Testis (tissue), 3 donors: ENCODE measurements around the gene CALHM2. TPM values are rescaled to one million over a fixed set of nuclear protein-coding genes. Genes with fewer than 3 reads are reported as not detected.
A peak's percentile ranks its signal among the peaks of the same experiment; 100 is the strongest.

Experiments
- DNase-seq: peaks from one replicate; pipeline ENCODE4 v3.0.0-alpha.2; 2019
- H3K27ac ChIP-seq, 2 donors: fragments of 200-600 bp; sonication (generic); one replicate each; pipeline ENCODE4 v1.5.1; 2019
- H3K27me3 ChIP-seq: fragments of 200-600 bp; sonication (generic); one replicate; pipeline ENCODE4 v1.5.1; 2019
- H3K36me3 ChIP-seq: fragments of 200-600 bp; sonication (generic); one replicate; pipeline ENCODE4 v1.5.1; 2017; ENCODE audit warnings: low read depth; ENCODE audit errors: missing control alignments
- H3K4me1 ChIP-seq: fragments of 200-600 bp; sonication (generic); one replicate; pipeline ENCODE4 v1.5.1; 2019
- H3K4me3 ChIP-seq, 2 donors: fragments of 200-600 bp; sonication (generic); one replicate each; pipeline ENCODE4 v1.5.1; 2017 to 2019
- H3K9me3 ChIP-seq: fragments of 200-600 bp; sonication (generic); one replicate; pipeline ENCODE4 v1.5.1; 2017
- CTCF ChIP-seq, 3 experiments: fragments of 450-650 bp in 2 of 3; fragments of 200-600 bp in 1 of 3; sonication (generic) in 1 of 3; IDR thresholded peaks; one replicate each; pipeline ENCODE4 v1.5.1; 2016 to 2019; ENCODE audit warnings: antibody characterized with exemption in 3 of 3, mild to moderate bottlenecking in 2 of 3, moderate library complexity in 1 of 3
- POLR2A ChIP-seq: fragments of 450-650 bp; IDR thresholded peaks from one replicate; pipeline ENCODE4 v1.6.1; 2017; ENCODE audit warnings: antibody characterized with exemption, mild to moderate bottlenecking, moderate library complexity
- WGBS, 2 donors: methylation state at CpG; one replicate each; pipeline ENCODE4 v1.1.5; 2018; 5-methylcytosine and 5-hydroxymethylcytosine counted together
- intact Hi-C: fragments of 100-400 bp; cut with DNase I; formaldehyde crosslinking; loops from one replicate; pipeline ENCODE4 v1.15.1; 2023; ENCODE audit warnings: low total_unique reads
- polyA plus RNA-seq: library from polyadenylated mRNA; stranded (reverse); fragments of 350-450 nt; fragmentation: Illumina TruSeq; extraction: RNeasy Lipid Tissue Mini Kit (QIAGEN cat#74804); gene quantifications from one replicate; pipeline ENCODE4 v1.2.3, GENCODE V29; 2014; ENCODE audit warnings: low read depth, low replicate concordance; ENCODE audit not compliant: insufficient read depth
- total RNA-seq, 2 donors: library from RNA; depleted of rRNA; stranded (reverse); fragments of >200 nt; gene quantifications; one replicate each; pipeline ENCODE4 v1.2.3, GENCODE V29; 2016

Gene CALHM2
- total and polyA plus RNA-seq, 3 donors from 2014 or later: 43.5 to 78.6 (median 53.1) TPM

- no peak overlapping the region for H3K27ac ChIP-seq
- intact Hi-C loops: no loop called here
- H3K4me3 ChIP-seq: no peak overlapping the region
- no peak for DNase-seq
- no peaks in the 10 kb centered on the region for H3K27me3 ChIP-seq
- H3K4me1 ChIP-seq: peaks cover 24% of the 10 kb centered on the region
- no peaks in the 10 kb centered on the region for H3K36me3 ChIP-seq
- 88 to 92% methylated on average over 1 to 4 of the region's 4 CpGs for WGBS, 2 donors
- no peak for TF ChIP-seq CTCF (IDR thresholded peaks at IDR 0.05)
- H3K9me3 ChIP-seq: no peaks in the 10 kb centered on the region
These were observed 1.9 kb upstream of the CALHM2 start for GRCh38 chr10:103454026-103454425.

- Histone ChIP-seq H3K9me3 (no peaks in the 10 kb centered on the region), H3K4me1 (peaks cover 37% of the 10 kb centered on the region), H3K4me3 (peak overlapping the region; percentile 66 to 80), H3K27ac (peak overlapping the region; percentile 84 to 90), H3K36me3 (no peaks in the 10 kb centered on the region), H3K27me3 (no peaks in the 10 kb centered on the region)
- DNase-seq: no peak
- TF ChIP-seq POLR2A: no peak
- no peak for TF ChIP-seq CTCF (IDR thresholded peaks at IDR 0.05)
- WGBS, 2 donors: 19 to 20% methylated on average over 19 to 22 of the region's 27 CpGs
- intact Hi-C loops: no loop called here
These were observed 498 bp upstream of the CALHM2 start for GRCh38 chr10:103452506-103453230.

GRCh38 chr10:103451091-103451813 is 918 bp downstream of the CALHM2 start:
- intact Hi-C loops: no loop called here
- WGBS, 2 donors: 34 to 52% methylated on average over 13 to 14 of the region's 14 CpGs
- Histone ChIP-seq H3K27ac (peak overlapping the region; percentile 84 to 90), H3K27me3 (no peaks in the 10 kb centered on the region), H3K4me3 (peak overlapping the region; percentile 66 to 80), H3K9me3 (no peaks in the 10 kb centered on the region), H3K4me1 (peaks cover 52% of the 10 kb centered on the region), H3K36me3 (no peaks in the 10 kb centered on the region)
- peak; percentile 81 for DNase-seq
- TF ChIP-seq POLR2A (no peak), CTCF (IDR thresholded peaks at IDR 0.05) (no peak)

- Histone ChIP-seq H3K36me3 (no peaks in the 10 kb centered on the region), H3K4me3 (no peak overlapping the region), H3K4me1 (peaks cover 62% of the 10 kb centered on the region), H3K27ac (peak overlapping the region; percentile 84 to 90), H3K9me3 (no peaks in the 10 kb centered on the region), H3K27me3 (no peaks in the 10 kb centered on the region)
- intact Hi-C loops: no loop called here
- no peak for DNase-seq
- TF ChIP-seq CTCF (IDR thresholded peaks at IDR 0.05): no peak
- no peak for TF ChIP-seq POLR2A
- WGBS, 2 donors: 58 to 72% methylated on average over 9 to 12 of the region's 12 CpGs
These were observed 1.9 kb downstream of the CALHM2 start for GRCh38 chr10:103450201-103450695.
